GM19023 (cell line): ENCODE results near the gene FCAR.
"Not testable (repeated sequence)": the region's sequence is repeated elsewhere in the genome, so short reads cannot be mapped to it uniquely, and the experiment has no call there.

Experiments used
- ATAC-seq: cut with Tn5 transposase; IDR thresholded peaks from one replicate; pipeline ENCODE4 v1.9.1; 2021; ENCODE audit warnings: mild to moderate bottlenecking, moderate library complexity; ENCODE audit not compliant: unreplicated experiment

FCAR gene

GRCh38 chr19:54873990-54874389 lies at the start of gene FCAR:
Gene FCAR (plus strand): TSS chr19:54874235. CDS start chr19:54874290, 55 bp downstream.
- no peak for ATAC-seq

- not testable (repeated sequence) for ATAC-seq
These were observed 49.6 kb upstream of the FCAR start for GRCh38 chr19:54824416-54824815.

GRCh38 chr19:54825326-54825725 lies 48.7 kb upstream of the FCAR start:
- not testable (repeated sequence) for ATAC-seq

GRCh38 chr19:54828064-54828463 lies 46.0 kb upstream of the FCAR start:
- not testable (repeated sequence) for ATAC-seq

GRCh38 chr19:54832496-54832895 lies 41.5 kb upstream of the FCAR start, which contains the start of gene KIR2DS4:
Gene KIR2DS4 (plus strand): TSS chr19:54832676.
- not testable (repeated sequence) for ATAC-seq

GRCh38 chr19:54835126-54835525 lies 38.9 kb upstream of the FCAR start:
- ATAC-seq, result not testable (repeated sequence)

- not testable (repeated sequence) for ATAC-seq
These were observed 36.5 kb upstream of the FCAR start for GRCh38 chr19:54837522-54837921.

- not testable (repeated sequence) for ATAC-seq
These were observed 30.9 kb upstream of the FCAR start for GRCh38 chr19:54843171-54843570.

GRCh38 chr19:54850061-54850640 lies 23.9 kb upstream of the FCAR start, which contains the start of gene KIR3DL2:
Gene KIR3DL2 (plus strand): TSS chr19:54850443. CDS start chr19:54850476, 33 bp downstream.
- ATAC-seq, result not testable (repeated sequence)

- ATAC-seq, result no peak
These were observed 23.1 kb upstream of the FCAR start for GRCh38 chr19:54850930-54851329.

- ATAC-seq, result no peak
These were observed 22.7 kb upstream of the FCAR start for GRCh38 chr19:54851353-54851752.

GRCh38 chr19:54855241-54855640 lies 18.8 kb upstream of the FCAR start:
- not testable (repeated sequence) for ATAC-seq

- not testable (repeated sequence) for ATAC-seq
These were observed 15.6 kb upstream of the FCAR start for GRCh38 chr19:54858476-54858875.

GRCh38 chr19:54859421-54859820 lies 14.6 kb upstream of the FCAR start:
- ATAC-seq, result not testable (repeated sequence)

- ATAC-seq, result not testable (repeated sequence)
These were observed 10.6 kb upstream of the FCAR start for GRCh38 chr19:54863459-54863858.

GRCh38 chr19:54871696-54872095 lies 2.3 kb upstream of the FCAR start:
- no peak for ATAC-seq

GRCh38 chr19:54875506-54875905 lies 1.5 kb downstream of the FCAR start:
- ATAC-seq, result no peak

GRCh38 chr19:54877471-54877870 lies 3.4 kb downstream of the FCAR start:
- ATAC-seq, result no peak

GRCh38 chr19:54881884-54882283 lies 7.8 kb downstream of the FCAR start:
- no peak for ATAC-seq

- ATAC-seq, result peak; percentile 55
These were observed 8.7 kb downstream of the FCAR start for GRCh38 chr19:54882758-54883157.

- ATAC-seq, result no peak
These were observed 9.2 kb downstream of the FCAR start for GRCh38 chr19:54883228-54883627.

GRCh38 chr19:54888239-54888638 lies 14.2 kb downstream of the FCAR start:
- ATAC-seq, result no peak

- no peak for ATAC-seq
These were observed 15.5 kb downstream of the FCAR start for GRCh38 chr19:54889566-54889965.
